ENCODE data around the gene IL18.

- no peak for TF ChIP-seq NFYB (CRISPR knock-in tag; conservative IDR thresholded peaks at IDR 0.05; ENCODE audit: low read depth)
- TF ChIP-seq, protein P1, sequence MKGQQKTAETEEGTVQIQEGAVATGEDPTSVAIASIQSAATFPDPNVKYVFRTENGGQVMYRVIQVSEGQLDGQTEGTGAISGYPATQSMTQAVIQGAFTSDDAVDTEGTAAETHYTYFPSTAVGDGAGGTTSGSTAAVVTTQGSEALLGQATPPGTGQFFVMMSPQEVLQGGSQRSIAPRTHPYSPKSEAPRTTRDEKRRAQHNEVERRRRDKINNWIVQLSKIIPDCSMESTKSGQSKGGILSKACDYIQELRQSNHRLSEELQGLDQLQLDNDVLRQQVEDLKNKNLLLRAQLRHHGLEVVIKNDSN (CRISPR knock-in tag; IDR thresholded peaks at IDR 0.05): no peak
- TF ChIP-seq NFATC4 (CRISPR knock-in tag; IDR thresholded peaks at IDR 0.05): no peak
- no peak for TF ChIP-seq ZBTB21 (CRISPR knock-in tag; IDR thresholded peaks at IDR 0.05; ENCODE audit: borderline replicate concordance)
- TF ChIP-seq, protein P2, sequence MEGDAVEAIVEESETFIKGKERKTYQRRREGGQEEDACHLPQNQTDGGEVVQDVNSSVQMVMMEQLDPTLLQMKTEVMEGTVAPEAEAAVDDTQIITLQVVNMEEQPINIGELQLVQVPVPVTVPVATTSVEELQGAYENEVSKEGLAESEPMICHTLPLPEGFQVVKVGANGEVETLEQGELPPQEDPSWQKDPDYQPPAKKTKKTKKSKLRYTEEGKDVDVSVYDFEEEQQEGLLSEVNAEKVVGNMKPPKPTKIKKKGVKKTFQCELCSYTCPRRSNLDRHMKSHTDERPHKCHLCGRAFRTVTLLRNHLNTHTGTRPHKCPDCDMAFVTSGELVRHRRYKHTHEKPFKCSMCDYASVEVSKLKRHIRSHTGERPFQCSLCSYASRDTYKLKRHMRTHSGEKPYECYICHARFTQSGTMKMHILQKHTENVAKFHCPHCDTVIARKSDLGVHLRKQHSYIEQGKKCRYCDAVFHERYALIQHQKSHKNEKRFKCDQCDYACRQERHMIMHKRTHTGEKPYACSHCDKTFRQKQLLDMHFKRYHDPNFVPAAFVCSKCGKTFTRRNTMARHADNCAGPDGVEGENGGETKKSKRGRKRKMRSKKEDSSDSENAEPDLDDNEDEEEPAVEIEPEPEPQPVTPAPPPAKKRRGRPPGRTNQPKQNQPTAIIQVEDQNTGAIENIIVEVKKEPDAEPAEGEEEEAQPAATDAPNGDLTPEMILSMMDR (IDR thresholded peaks at IDR 0.05): no peak
- TF ChIP-seq, protein P3, sequence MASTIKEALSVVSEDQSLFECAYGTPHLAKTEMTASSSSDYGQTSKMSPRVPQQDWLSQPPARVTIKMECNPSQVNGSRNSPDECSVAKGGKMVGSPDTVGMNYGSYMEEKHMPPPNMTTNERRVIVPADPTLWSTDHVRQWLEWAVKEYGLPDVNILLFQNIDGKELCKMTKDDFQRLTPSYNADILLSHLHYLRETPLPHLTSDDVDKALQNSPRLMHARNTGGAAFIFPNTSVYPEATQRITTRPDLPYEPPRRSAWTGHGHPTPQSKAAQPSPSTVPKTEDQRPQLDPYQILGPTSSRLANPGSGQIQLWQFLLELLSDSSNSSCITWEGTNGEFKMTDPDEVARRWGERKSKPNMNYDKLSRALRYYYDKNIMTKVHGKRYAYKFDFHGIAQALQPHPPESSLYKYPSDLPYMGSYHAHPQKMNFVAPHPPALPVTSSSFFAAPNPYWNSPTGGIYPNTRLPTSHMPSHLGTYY (CRISPR knock-in tag; IDR thresholded peaks at IDR 0.05): no peak
Observed at GRCh38 chr11:112106070-112106469, 57.8 kb downstream of the IL18 start.

All from WTC11 (cell line).